GM19193 (cell line): ENCODE data around the gene EXOSC10.
A peak's percentile ranks its signal among the peaks of the same experiment; 100 is the strongest.

Source experiments
- POLR2A ChIP-seq: IDR thresholded peaks from 4 replicates; pipeline ENCODE4 v1.6.1; 2011; ENCODE audit not compliant: insufficient read depth, insufficient read length; ENCODE audit errors: extremely low read depth

The EXOSC10 gene

GRCh38 chr1:11042995-11043874, 56.4 kb downstream of the EXOSC10 start:
- TF ChIP-seq POLR2A: no peak

DNA sequence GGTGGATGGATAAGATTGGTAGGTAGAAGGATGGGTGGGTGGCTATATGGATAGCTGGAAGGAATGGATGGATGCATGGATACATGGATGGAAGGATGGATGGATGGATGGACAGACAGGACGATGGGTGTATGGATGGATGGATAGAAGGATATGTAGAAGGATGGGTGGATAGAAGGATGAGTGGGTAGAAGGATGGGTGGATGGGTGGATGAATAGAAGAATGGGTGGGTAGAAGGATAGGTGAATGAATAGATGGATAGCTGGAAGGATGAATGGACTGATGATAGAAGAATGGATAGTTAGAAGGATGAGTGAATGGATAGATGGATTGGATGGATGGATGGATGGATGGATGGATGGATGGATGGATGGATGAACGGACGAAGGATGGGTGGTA, 57.6 kb downstream of the EXOSC10 start:
- no peak for TF ChIP-seq POLR2A

- TF ChIP-seq POLR2A: no peak
Observed at GRCh38 chr1:11041048-11041447, 58.6 kb downstream of the EXOSC10 start.

DNA sequence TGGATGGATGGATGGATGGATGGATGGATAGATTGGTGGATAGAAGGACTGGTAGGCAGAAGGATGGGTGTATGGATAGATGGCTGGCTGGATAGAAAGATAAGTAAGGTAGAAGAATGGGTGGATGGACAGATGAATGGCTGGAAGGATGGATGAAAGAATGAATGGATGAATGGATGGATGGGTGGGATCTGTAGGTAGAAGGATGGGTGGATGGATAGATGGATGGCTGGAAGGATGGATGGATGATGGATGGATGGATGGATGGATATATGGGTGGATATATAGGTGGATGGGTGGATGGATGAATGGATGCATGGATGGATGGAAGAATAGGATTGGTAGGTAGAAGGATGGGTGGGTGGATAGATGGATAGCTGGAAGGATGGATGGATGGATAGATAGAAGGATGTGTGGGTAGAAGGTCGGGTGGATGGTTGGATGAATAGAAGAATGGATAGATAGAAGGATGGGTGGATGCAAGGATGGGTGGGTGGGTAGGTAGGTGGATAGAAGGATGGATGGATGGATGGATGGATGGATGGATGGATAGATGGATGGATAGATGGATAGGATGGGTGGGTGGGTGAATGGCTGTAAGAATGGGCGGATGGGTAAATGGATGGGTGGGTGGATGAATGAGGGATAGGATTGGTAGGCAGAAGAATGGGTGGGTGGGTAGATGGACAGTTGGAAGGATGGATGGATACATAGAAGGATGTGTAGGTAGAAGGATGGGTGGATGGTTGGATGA, 60.1 kb downstream of the EXOSC10 start:
- no peak for TF ChIP-seq POLR2A

GRCh38 chr1:11037740-11038182, 61.9 kb downstream of the EXOSC10 start:
- no peak for TF ChIP-seq POLR2A

DNA sequence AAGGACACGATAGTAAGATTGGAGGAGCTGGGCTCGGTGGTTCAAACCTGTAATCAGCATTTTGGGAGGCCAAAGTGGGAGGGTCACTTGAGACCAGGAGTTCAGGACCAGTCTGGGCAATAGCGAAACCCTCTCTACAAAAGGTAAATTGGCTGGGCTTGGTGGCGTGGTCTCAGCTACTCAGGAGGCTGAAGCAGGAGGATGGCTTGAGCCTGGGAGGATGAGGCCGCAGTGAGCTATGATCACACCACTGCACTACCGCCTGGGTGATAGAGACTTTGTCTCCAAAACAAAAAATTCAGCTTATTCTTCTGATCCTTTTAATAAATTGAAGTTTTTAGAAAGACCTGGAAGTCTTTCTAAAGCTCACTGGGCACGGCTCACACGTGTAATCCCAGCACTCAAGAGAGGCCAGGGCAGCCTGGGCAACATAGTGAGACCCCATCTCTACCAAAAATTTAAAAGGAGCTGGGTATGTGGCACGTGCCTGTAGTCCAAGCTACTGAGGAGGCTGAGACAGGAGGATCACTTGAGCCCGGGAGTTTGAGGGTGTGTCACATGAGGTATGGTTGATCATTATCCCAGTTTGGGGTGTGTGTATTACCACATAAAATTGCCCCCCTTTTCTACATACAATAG, 67.9 kb downstream of the EXOSC10 start:
- no peak for TF ChIP-seq POLR2A

DNA sequence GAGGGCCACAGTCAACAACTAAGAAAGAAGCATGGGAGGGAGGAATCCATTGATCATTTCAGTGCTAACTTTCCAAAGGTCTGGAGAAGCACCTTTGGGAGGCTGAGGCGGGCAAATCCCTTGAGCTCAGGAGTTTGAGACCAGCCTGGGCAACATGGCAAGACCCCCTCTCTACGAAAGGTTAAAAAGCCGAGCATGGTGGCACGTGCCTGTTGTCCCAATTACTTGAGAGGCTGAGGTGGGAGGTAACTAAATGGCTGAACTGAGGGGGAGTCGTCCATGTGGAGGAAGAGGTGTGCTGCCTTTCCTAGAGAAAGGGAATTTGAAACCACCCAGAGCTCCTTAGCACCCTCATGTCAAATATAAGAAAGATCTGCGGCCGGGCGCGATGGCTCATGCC, 68.8 kb downstream of the EXOSC10 start:
- TF ChIP-seq POLR2A: no peak

DNA sequence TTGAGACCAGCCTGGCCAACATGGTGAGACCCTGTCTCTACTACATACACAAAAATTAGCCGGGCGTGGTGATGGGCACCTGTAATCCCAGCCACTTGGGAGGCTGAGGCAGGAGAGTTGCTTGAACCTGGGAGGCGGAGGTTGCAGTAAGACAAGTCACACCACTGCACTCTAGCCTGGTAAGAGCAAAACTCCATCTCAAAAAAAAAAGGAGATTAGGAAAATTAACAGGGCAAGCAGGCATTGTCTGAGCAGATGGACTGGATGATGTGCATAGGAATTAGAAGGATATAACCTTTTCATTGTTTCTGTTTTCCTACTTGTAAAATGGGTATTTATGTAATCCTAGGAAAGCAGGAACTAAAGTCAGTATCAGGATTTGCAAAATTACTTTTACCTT, 71.7 kb downstream of the EXOSC10 start:
- TF ChIP-seq POLR2A: no peak

DNA sequence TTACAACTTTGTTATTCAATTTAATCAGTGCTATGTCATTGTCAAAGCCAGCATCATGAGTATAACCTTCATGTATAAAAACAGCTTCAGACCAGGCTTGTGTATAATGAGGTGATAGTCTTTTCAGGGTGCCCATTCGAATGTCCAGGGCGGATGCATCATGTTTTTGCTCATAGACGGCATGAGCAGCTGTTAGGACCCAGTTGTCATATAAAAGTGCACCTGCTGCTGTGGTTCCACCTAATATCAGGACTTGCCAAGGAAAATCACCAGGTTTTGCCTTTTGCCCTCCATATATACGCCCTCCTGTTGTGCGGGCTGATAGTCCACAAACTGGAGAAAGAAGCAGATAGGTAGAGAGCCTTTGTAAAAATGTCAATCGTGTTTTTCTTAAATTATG, 72.4 kb downstream of the EXOSC10 start:
- no peak for TF ChIP-seq POLR2A

GRCh38 chr1:11026903-11027302, 72.8 kb downstream of the EXOSC10 start:
- TF ChIP-seq POLR2A: peak; percentile 25

DNA sequence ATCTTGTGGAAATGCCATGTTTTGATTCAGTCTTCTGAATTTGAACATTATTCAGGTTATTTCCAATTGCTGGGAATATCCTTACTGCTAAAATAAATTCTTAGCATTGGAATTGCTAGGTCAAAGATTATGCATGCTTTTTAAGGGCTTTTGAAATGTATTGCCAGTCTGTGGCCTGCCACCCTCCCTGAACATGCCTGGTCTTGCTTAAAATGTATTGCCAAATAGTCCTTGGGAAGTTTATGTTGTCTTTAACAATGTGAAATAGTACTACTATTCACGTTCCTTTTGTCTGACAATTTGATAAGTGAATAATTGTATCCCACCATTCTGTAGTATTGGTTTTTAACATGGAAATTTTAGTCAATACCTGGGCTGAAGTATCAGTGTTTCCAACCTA, 73.6 kb downstream of the EXOSC10 start:
- no peak for TF ChIP-seq POLR2A

DNA sequence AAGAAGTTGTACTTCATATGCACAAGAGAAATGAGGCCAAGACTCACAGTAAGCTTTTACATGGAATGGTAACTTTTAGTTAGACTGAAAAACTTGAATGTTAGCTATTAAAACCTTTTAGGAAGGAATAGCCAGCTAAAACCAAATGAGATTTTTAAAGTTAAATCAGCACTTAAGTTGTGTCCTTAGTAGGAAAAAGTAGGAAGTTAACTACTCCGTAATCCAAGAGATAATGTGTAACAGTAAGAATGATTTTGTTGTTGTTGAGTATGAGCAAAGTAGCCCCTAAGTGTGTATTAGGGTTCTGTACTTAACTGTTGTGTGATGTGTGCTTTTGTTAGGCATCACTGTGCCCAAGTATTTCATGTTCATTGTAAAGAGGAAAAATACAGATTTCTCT, 74.1 kb downstream of the EXOSC10 start:
- TF ChIP-seq POLR2A: no peak

DNA sequence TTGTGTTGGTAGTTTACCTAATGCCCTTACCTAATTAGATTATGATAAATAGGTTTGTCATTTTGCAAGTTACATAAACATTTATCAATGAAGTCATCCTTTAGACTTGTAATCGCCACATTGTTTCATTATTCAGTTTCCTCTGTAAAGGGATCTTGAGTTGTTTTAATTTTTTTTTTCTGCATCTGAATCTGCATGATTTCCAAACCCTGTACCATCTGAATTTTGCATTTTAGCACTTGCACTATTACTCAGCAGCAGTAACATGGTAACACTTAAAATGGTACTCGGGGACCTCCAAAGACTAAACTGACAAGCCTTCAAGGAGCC, 74.8 kb downstream of the EXOSC10 start:
- TF ChIP-seq POLR2A: no peak

DNA sequence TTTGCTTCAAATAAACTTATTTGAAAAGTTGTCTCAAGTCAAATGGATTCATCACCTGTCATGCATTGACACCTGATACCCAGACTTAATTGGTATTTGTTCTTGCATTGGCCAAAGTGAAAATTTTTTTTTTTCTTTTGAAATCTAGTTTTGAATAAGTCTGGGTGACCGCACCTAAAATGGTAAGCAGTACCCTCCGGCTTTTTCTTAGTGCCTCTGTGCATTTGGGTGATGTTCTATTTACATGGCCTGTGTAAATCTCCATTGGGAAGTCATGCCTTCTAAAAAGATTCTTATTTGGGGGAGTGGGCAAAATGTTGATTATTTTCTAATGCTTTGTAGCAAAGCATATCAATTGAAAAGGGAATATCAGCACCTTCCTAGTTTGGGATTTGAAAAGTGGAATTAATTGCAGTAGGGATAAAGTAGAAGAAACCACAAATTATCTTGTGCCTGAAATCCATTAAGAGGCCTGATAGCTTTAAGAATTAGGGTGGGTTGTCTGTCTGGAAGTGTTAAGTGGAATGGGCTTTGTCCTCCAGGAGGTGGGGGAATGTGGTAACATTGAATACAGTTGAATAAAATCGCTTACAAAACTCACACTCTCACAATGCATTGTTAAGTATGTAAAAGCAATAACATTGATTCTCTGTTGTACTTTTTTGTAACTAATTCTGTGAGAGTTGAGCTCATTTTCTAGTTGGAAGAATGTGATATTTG, 75.4 kb downstream of the EXOSC10 start:
- TF ChIP-seq POLR2A: no peak

DNA sequence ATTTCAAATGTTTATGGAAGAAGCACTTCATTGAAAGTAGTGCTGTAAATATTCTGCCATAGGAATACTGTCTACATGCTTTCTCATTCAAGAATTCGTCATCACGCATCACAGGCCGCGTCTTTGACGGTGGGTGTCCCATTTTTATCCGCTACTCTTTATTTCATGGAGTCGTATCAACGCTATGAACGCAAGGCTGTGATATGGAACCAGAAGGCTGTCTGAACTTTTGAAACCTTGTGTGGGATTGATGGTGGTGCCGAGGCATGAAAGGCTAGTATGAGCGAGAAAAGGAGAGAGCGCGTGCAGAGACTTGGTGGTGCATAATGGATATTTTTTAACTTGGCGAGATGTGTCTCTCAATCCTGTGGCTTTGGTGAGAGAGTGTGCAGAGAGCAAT, 76.5 kb downstream of the EXOSC10 start:
- TF ChIP-seq POLR2A: no peak
